HepG2 (cell line): ENCODE data around the gene PROC. TPM values are rescaled to one million over a fixed set of nuclear protein-coding genes. Genes with fewer than 3 reads are reported as not detected.

Experiments
- AGO2 ChIP-seq: fragments of 200-400 bp; formaldehyde crosslinking; optimal IDR thresholded peaks from 2 replicates; pipeline ENCODE3; 2017; ENCODE audit warnings: mild to moderate bottlenecking, low read depth, low read length, moderate library complexity
- CBFB ChIP-seq: sonication (generic); formaldehyde crosslinking; IDR thresholded peaks from 2 replicates; pipeline ENCODE4 v1.4.0; 2020; ENCODE audit warnings: missing genetic modification reagents
- EED ChIP-seq: sonication (generic); formaldehyde crosslinking; IDR thresholded peaks from 2 replicates; pipeline ENCODE4 v1.5.0; 2020; ENCODE audit warnings: mild to moderate bottlenecking, missing genetic modification reagents
- HMG20B ChIP-seq: conservative IDR thresholded peaks from 2 replicates; pipeline ENCODE4 v1.6.1; 2016; ENCODE audit warnings: missing genetic modification reagents, missing compliant biosample characterization
- HOXA3 ChIP-seq: sonication (generic); formaldehyde crosslinking; IDR thresholded peaks from 2 replicates; pipeline ENCODE4 v1.5.0; 2020; ENCODE audit warnings: missing genetic modification reagents
- KDM5B ChIP-seq: sonication (generic); formaldehyde crosslinking; IDR thresholded peaks from 2 replicates; pipeline ENCODE4 v1.4.0; 2020; ENCODE audit warnings: missing genetic modification reagents, mild to moderate bottlenecking, borderline replicate concordance
- MEIS2 ChIP-seq: sonication (generic); formaldehyde crosslinking; IDR thresholded peaks from 2 replicates; pipeline ENCODE4 v1.9.0; 2021; ENCODE audit warnings: mild to moderate bottlenecking, missing genetic modification reagents
- NFE2L2 ChIP-seq: fragments of 150-350 bp; IDR thresholded peaks from 2 replicates; pipeline ENCODE4 v1.6.1; 2014; ENCODE audit warnings: low read length
- NFIB ChIP-seq: sonication (generic); formaldehyde crosslinking; IDR thresholded peaks from 2 replicates; pipeline ENCODE4 v1.9.0; 2021; ENCODE audit warnings: missing genetic modification reagents, mild to moderate bottlenecking, borderline replicate concordance
- RBM22 ChIP-seq: fragments of 200-400 bp; formaldehyde crosslinking; optimal IDR thresholded peaks from 2 replicates; pipeline ENCODE3; 2017; ENCODE audit warnings: mild to moderate bottlenecking, low read length, moderate library complexity
- ZNF333 ChIP-seq: sonication (generic); formaldehyde crosslinking; IDR thresholded peaks from 2 replicates; pipeline ENCODE4 v1.4.0; 2020; ENCODE audit warnings: mild to moderate bottlenecking, missing genetic modification reagents, borderline replicate concordance
- ZNF337 ChIP-seq: sonication (generic); formaldehyde crosslinking; IDR thresholded peaks from 2 replicates; pipeline ENCODE4 v1.5.1; 2020; ENCODE audit warnings: missing genetic modification reagents, low read depth, mild to moderate bottlenecking, borderline replicate concordance
- ZNF552 ChIP-seq: sonication (generic); formaldehyde crosslinking; IDR thresholded peaks from 2 replicates; pipeline ENCODE4 v1.9.0; 2022; ENCODE audit warnings: missing genetic modification reagents, mild to moderate bottlenecking, borderline replicate concordance
- polyA plus RNA-seq, 8 experiments: library from polyadenylated mRNA; depleted of rRNA in 3 of 8; stranded (reverse) in 7 of 8; unstranded in 1 of 8; fragments of >200 nt; fragmentation: Illumina TruSeq in 4 of 8; extraction: Trizol in 4 of 8; gene quantifications; 2 replicates each; pipeline versions ENCODE4 v1.2.1 to v1.2.3, GENCODE V29; 2011 to 2016; ENCODE audit warnings: low read depth in 4 of 8, missing spikeins in 1 of 8, mixed read lengths in 1 of 8; ENCODE audit not compliant: insufficient read depth in 1 of 8
- total RNA-seq, 5 experiments: library from RNA; depleted of rRNA; stranded (reverse); fragments of >200 nt; fragmentation: Illumina TruSeq; extraction: Trizol; gene quantifications; 2 replicates each; pipeline ENCODE4 v1.2.3, GENCODE V29; 2016; ENCODE audit warnings: low read depth in 1 of 5
- TF ChIP-seq, protein P1 (sequence below): sonication (generic); formaldehyde crosslinking; IDR thresholded peaks from 2 replicates; pipeline ENCODE4 v1.4.0; 2020; ENCODE audit warnings: missing genetic modification reagents
- TF ChIP-seq, protein P2 (sequence below): sonication (generic); formaldehyde crosslinking; IDR thresholded peaks from 2 replicates; pipeline ENCODE4 v1.4.0; 2020; ENCODE audit warnings: low read depth, missing genetic modification reagents
- TF ChIP-seq, protein P3 (sequence below): sonication (generic); formaldehyde crosslinking; IDR thresholded peaks from 2 replicates; pipeline ENCODE4 v1.5.1; 2020; ENCODE audit warnings: missing genetic modification reagents, mild to moderate bottlenecking, borderline replicate concordance
- TF ChIP-seq, protein P4 (sequence below): sonication (generic); formaldehyde crosslinking; IDR thresholded peaks from 2 replicates; pipeline ENCODE4 v1.5.1; 2020; ENCODE audit warnings: mild to moderate bottlenecking, missing genetic modification reagents

Gene PROC
- total and polyA plus RNA-seq, 2 of the 13 experiments (the other 11 are each of a cell fraction or from before 2014, with no cell fraction given) = 134 to 185 TPM

DNA sequence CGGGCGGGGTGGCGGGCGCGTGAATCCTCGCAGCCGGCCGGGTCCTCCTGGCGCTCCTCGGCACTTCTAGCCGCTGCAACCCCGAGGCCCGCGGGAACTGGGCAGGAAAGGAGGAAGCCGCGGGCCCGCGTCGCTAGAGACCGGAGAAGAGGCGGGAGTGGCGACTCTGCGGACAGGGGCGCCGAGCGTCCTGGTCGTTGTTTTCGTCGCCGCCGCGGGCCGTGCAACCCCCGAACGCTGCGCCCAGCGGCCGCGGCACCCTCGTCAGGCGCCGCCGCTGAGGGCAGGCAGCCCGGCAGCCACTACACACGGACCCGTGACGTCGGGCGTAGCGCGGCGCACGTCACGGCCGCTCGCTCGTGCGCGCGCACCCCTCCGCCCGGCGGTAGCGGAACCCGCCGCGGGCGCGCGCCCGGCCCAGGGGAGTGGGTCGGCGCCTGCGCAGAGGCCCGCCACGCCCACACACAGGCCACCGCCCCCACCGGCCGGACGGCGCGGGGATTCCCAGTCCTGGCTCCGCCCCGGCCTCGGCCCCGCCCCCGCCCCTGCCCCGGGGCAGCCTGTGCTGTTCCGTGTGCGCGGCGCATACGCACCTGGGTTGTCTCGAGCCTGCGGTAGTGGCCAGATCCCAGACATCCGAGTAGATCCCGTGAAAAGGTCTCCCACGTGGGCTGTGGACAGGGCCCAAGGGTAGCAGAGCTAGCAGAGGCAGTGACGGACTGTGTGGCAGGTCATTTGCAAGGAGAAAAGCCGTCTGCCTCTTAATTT, 30.4 kb upstream of the PROC start, which contains the start of gene MAP3K2 (continued):
- TF ChIP-seq KDM5B (CRISPR knock-in tag) (peak; percentile 85; the same call in 1 of the 2 replicates), MEIS2 (CRISPR knock-in tag) (0 out of 2 replicates have a peak, but pooled peaks have one; percentile 16), ZNF337 (no peak), CBFB (CRISPR knock-in tag) (no peak; the same call in 1 of the 2 replicates), HMG20B (0 out of 2 replicates have a peak, but pooled peaks have one; percentile 14), NFE2L2 (no peak), RBM22 (no peak), NFIB (CRISPR knock-in tag) (no peak), ZNF552 (CRISPR knock-in tag) (0 out of 2 replicates have a peak, but pooled peaks have one; percentile 16), AGO2 (peak; percentile 99), EED (CRISPR knock-in tag) (peak; percentile 79; the same call in 1 of the 2 replicates), HOXA3 (CRISPR knock-in tag) (peak; percentile 99), ZNF333 (CRISPR knock-in tag) (no peak; the same call in 1 of the 2 replicates)
- TF ChIP-seq, protein P1, sequence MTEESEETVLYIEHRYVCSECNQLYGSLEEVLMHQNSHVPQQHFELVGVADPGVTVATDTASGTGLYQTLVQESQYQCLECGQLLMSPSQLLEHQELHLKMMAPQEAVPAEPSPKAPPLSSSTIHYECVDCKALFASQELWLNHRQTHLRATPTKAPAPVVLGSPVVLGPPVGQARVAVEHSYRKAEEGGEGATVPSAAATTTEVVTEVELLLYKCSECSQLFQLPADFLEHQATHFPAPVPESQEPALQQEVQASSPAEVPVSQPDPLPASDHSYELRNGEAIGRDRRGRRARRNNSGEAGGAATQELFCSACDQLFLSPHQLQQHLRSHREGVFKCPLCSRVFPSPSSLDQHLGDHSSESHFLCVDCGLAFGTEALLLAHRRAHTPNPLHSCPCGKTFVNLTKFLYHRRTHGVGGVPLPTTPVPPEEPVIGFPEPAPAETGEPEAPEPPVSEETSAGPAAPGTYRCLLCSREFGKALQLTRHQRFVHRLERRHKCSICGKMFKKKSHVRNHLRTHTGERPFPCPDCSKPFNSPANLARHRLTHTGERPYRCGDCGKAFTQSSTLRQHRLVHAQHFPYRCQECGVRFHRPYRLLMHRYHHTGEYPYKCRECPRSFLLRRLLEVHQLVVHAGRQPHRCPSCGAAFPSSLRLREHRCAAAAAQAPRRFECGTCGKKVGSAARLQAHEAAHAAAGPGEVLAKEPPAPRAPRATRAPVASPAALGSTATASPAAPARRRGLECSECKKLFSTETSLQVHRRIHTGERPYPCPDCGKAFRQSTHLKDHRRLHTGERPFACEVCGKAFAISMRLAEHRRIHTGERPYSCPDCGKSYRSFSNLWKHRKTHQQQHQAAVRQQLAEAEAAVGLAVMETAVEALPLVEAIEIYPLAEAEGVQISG (CRISPR knock-in tag) = peak; percentile 67
- TF ChIP-seq, protein P2, sequence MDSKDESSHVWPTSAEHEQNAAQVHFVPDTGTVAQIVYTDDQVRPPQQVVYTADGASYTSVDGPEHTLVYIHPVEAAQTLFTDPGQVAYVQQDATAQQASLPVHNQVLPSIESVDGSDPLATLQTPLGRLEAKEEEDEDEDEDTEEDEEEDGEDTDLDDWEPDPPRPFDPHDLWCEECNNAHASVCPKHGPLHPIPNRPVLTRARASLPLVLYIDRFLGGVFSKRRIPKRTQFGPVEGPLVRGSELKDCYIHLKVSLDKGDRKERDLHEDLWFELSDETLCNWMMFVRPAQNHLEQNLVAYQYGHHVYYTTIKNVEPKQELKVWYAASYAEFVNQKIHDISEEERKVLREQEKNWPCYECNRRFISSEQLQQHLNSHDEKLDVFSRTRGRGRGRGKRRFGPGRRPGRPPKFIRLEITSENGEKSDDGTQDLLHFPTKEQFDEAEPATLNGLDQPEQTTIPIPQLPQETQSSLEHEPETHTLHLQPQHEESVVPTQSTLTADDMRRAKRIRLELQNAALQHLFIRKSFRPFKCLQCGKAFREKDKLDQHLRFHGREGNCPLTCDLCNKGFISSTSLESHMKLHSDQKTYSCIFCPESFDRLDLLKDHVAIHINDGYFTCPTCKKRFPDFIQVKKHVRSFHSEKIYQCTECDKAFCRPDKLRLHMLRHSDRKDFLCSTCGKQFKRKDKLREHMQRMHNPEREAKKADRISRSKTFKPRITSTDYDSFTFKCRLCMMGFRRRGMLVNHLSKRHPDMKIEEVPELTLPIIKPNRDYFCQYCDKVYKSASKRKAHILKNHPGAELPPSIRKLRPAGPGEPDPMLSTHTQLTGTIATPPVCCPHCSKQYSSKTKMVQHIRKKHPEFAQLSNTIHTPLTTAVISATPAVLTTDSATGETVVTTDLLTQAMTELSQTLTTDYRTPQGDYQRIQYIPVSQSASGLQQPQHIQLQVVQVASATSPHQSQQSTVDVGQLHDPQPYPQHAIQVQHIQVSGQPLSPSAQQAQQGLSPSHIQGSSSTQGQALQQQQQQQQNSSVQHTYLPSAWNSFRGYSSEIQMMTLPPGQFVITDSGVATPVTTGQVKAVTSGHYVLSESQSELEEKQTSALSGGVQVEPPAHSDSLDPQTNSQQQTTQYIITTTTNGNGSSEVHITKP (CRISPR knock-in tag) = no peak; the same call in 1 of the 2 replicates
- TF ChIP-seq, protein P3, sequence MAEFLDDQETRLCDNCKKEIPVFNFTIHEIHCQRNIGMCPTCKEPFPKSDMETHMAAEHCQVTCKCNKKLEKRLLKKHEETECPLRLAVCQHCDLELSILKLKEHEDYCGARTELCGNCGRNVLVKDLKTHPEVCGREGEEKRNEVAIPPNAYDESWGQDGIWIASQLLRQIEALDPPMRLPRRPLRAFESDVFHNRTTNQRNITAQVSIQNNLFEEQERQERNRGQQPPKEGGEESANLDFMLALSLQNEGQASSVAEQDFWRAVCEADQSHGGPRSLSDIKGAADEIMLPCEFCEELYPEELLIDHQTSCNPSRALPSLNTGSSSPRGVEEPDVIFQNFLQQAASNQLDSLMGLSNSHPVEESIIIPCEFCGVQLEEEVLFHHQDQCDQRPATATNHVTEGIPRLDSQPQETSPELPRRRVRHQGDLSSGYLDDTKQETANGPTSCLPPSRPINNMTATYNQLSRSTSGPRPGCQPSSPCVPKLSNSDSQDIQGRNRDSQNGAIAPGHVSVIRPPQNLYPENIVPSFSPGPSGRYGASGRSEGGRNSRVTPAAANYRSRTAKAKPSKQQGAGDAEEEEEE = no peak
- TF ChIP-seq, protein P4, sequence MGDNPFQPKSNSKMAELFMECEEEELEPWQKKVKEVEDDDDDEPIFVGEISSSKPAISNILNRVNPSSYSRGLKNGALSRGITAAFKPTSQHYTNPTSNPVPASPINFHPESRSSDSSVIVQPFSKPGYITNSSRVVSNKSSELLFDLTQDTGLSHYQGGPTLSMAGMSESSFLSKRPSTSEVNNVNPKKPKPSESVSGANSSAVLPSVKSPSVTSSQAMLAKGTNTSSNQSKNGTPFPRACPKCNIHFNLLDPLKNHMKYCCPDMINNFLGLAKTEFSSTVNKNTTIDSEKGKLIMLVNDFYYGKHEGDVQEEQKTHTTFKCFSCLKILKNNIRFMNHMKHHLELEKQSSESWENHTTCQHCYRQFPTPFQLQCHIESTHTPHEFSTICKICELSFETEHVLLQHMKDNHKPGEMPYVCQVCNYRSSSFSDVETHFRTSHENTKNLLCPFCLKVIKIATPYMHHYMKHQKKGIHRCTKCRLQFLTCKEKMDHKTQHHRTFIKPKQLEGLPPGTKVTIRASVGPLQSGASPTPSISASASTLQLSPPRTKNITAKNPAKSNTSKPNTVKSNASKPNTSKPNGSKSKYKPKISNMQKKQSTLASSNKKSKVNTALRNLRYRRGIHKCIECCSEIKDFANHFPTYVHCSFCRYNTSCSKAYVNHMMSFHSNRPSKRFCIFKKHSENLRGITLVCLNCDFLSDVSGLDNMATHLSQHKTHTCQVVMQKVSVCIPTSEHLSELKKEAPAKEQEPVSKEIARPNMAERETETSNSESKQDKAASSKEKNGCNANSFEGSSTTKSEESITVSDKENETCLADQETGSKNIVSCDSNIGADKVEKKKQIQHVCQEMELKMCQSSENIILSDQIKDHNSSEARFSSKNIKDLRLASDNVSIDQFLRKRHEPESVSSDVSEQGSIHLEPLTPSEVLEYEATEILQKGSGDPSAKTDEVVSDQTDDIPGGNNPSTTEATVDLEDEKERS (CRISPR knock-in tag) = no peak
